ENCODE measurements around the gene KLF7. TPM values are rescaled to one million over a fixed set of nuclear protein-coding genes. Genes with fewer than 3 reads are reported as not detected.
A peak's percentile ranks its signal among the peaks of the same experiment; 100 is the strongest.

KLF7 gene
- total RNA-seq, 1 experiment from 2014 or later = 32.2 TPM

DNA sequence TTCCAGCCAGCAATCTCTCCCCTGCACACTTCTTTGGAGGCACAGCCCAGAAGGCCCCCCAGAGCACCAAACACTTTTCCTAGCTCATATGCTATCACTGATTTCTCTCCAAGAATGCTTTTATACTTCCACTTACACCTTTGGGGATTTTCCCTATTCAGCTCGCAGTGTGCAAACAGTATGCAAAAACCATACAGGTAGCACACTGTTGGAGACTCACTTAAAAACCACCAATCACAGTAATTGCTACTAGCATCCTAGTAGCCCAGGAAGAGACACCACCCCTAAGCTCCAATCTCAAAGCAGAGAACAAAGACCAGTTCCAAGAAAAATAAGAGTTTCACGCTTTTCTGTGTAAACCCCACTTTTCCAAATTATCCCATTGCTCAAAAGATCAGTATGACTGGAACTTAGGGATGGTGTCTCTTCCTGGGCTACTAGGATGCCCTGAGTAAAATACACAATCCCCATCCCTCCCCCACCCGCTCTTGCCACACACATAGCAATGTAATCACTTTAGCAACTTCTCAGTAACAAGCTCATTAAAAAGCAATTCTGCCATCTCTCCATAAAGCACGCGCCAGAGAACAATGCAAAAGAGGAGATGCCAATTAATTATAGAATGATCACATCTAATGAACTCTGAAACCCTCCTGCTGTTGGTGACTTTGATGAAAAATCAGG lies 43.0 kb downstream of the KLF7 start:
- Histone ChIP-seq H3K23me2 (ENCODE audit: insufficient read length, low read depth, low read length, poor library complexity, severe bottlenecking) (no peaks in the 10 kb centered on the region), H4K91ac (ENCODE audit: insufficient read length, low read depth, low read length) (no peak overlapping the region), H3K79me2 (ENCODE audit: insufficient read depth, low read length) (peaks cover 10% of the 10 kb centered on the region; the same call in 1 of the 2 replicates), H3K27ac (ENCODE audit: insufficient read length, low read depth, low read length) (no peak overlapping the region), H3K18ac (ENCODE audit: insufficient read length, low read depth, low read length) (no peak overlapping the region), H4K8ac (replicated peaks; ENCODE audit: insufficient read length, low read depth, low read length) (no peak overlapping the region), H3K9ac (ENCODE audit: extremely low read depth, insufficient read length, low read length) (no peak overlapping the region), H2BK5ac (ENCODE audit: insufficient read length, low read length) (no peak overlapping the region), H2BK15ac (ENCODE audit: low read depth, low read length) (no peak overlapping the region), H3K4ac (ENCODE audit: low read depth, low read length) (no peak overlapping the region), H3K79me1 (ENCODE audit: insufficient read depth, low read depth, low read length, poor library complexity, severe bottlenecking) (no peaks in the 10 kb centered on the region), H2BK20ac (ENCODE audit: low read depth, low read length, poor library complexity, severe bottlenecking) (no peak overlapping the region), H2AK5ac (ENCODE audit: insufficient read length, low read length) (no peak overlapping the region), H3K23ac (ENCODE audit: insufficient read length, low read depth, low read length) (no peak overlapping the region), H2BK12ac (ENCODE audit: insufficient read length, low read depth, low read length) (no peak overlapping the region), H4K5ac (ENCODE audit: insufficient read length, low read depth, low read length) (no peak overlapping the region), H3K9me3 (ENCODE audit: control insufficient read depth, low read depth, low read length) (no peaks in the 10 kb centered on the region), H3K4me2 (ENCODE audit: insufficient read depth, insufficient read length, low read length) (no peak overlapping the region), H3K56ac (ENCODE audit: insufficient read length, low read depth, low read length) (no peak overlapping the region), H3T11ph (ENCODE audit: low read length) (no peak overlapping the region), H2BK120ac (ENCODE audit: low read depth, low read length, poor library complexity, severe bottlenecking) (no peak overlapping the region), H3K14ac (ENCODE audit: insufficient read depth, low read length) (no peak overlapping the region), H3K27me3 (ENCODE audit: insufficient read depth, low read length) (no peaks in the 10 kb centered on the region), H2AFZ (ENCODE audit: low read length) (no peak overlapping the region), H4K20me1 (ENCODE audit: control insufficient read depth, insufficient read depth, insufficient read length) (no peaks in the 10 kb centered on the region), H3K4me1 (ENCODE audit: insufficient read depth, low read length) (peaks cover 15% of the 10 kb centered on the region; the same call in 1 of the 2 replicates)
- peak overlapping the region in 2 of 3 experiments; percentile 14 to 45; a peak in 5 of 7 replicates for H3K27ac Mint-ChIP-seq
- H3K4me3 Mint-ChIP-seq = no peak overlapping the region
- no peaks in the 10 kb centered on the region for H3K27me3 Mint-ChIP-seq (ENCODE audit: low read depth)
- H3K4me1 Mint-ChIP-seq = peaks cover 34 to 50% of the 10 kb centered on the region in 2 experiments
- H3K36me3 Mint-ChIP-seq (ENCODE audit: insufficient read depth in 1 of 3, low read depth in 3 of 3) = peaks cover 14 to 35% (median 32%) of the 10 kb centered on the region in 3 experiments
- TF ChIP-seq, protein P1, sequence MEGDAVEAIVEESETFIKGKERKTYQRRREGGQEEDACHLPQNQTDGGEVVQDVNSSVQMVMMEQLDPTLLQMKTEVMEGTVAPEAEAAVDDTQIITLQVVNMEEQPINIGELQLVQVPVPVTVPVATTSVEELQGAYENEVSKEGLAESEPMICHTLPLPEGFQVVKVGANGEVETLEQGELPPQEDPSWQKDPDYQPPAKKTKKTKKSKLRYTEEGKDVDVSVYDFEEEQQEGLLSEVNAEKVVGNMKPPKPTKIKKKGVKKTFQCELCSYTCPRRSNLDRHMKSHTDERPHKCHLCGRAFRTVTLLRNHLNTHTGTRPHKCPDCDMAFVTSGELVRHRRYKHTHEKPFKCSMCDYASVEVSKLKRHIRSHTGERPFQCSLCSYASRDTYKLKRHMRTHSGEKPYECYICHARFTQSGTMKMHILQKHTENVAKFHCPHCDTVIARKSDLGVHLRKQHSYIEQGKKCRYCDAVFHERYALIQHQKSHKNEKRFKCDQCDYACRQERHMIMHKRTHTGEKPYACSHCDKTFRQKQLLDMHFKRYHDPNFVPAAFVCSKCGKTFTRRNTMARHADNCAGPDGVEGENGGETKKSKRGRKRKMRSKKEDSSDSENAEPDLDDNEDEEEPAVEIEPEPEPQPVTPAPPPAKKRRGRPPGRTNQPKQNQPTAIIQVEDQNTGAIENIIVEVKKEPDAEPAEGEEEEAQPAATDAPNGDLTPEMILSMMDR (conservative IDR thresholded peaks at IDR 0.05) = no peak
- no CpG with 5 or more reads among the region's 5 CpGs for WGBS (ENCODE audit: extremely low coverage, insufficient read length, low lambda C conversion rate)
- DNase-seq = no peak
- H3K9me3 Mint-ChIP-seq = peaks cover 4 to 5% of the 10 kb centered on the region in 2 experiments; a peak in 4 of 5 replicates
